HG03139 (cell line): ENCODE results near the gene TEX264.

Experiments
- ATAC-seq: cut with Tn5 transposase; IDR thresholded peaks from one replicate; pipeline ENCODE4 v1.9.1; 2021; ENCODE audit not compliant: unreplicated experiment

Gene TEX264

DNA sequence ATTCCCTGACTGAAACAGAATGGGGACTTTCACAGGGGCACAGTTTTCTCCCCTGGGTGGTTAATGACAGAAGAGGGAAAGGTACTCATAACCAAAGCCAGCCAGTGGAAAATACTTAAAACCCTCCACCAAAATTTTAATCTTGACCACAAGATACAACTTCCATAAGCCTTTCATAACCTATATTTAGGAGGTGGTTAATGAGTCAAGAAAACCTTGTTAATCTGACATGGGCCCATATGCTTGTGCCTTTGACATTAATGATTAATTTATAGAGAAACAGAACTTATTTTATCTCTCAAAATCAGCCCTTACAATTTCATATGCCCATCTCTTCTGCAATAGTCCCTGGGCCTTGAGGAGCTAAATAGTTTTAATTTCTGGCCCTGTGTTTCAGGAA lies 76.8 kb downstream of the TEX264 start:
- ATAC-seq = no peak

GRCh38 chr3:51748327-51748726 lies 77.3 kb downstream of the TEX264 start:
- ATAC-seq = no peak

DNA sequence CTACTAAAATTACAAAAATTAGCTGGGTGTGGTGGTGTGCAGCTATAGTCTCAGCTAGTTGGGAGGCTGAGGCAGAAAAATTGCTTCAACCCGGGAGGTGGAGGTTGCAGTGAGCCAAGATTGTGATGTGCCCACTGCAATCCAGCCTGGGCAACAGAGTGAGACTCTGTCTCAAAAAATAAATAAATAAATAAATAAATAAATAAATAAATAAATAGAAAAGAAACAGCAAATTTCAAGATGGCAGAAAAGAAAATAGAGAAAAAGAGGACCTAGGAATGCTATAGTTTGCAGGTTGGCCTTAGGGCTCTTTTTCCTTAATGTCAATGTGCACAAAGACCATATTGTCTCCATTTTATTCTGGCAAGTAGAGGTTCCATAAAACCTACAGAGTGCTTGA lies 79.8 kb downstream of the TEX264 start:
- no peak for ATAC-seq

DNA sequence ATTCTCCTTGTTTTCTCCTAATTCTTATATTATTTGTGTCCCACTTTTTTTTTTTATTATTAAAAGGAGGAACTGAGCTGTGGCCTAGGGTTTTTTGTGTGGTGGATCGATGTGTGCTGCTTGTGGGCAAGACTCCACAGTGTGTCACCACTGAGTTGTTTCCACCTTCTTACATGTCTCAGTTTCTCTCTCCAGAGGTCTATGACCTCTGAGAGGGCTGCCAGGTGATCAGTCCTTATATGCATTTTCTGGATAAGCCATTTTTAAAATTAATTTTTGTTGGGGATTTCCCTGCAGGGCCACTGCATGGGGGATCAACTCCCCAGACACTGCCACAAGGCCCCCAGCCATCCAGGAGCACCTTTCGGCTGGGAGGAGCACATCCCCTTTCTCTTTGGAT lies 80.2 kb downstream of the TEX264 start:
- no peak for ATAC-seq
